Psoas muscle (tissue), 8 donors: Measurements from ENCODE around the gene FKBP3. TPM values are rescaled to one million over a fixed set of nuclear protein-coding genes. Genes with fewer than 3 reads are reported as not detected.

Experiments used
- ATAC-seq, 4 donors: fragments of 200-7000 bp; cut with Tn5 transposase; one replicate each; pipeline ENCODE4 v1.9.1; 2020; ENCODE audit warnings: moderate library complexity in 3 of 4, mild to moderate bottlenecking in 2 of 4
- DNase-seq, 2 donors: peaks; one replicate each; pipeline ENCODE4 v3.0.0-alpha.2; 2020
- H3K27ac ChIP-seq: fragments of 200-600 bp; one replicate; pipeline ENCODE4 v1.8.0; 2022
- H3K27me3 ChIP-seq, 3 donors: fragments of 200-600 bp in 1 of 3; one replicate each; pipeline versions ENCODE4 v1.6.1 to v1.8.0; 2013 to 2022; ENCODE audit warnings: low read length in 2 of 3, mild to moderate bottlenecking in 2 of 3, moderate library complexity in 1 of 3; ENCODE audit not compliant: insufficient read depth in 3 of 3
- H3K36me3 ChIP-seq, 2 donors: fragments of 200-600 bp in 1 of 2; one replicate each; pipeline versions ENCODE4 v1.6.1 to v1.8.0; 2013 to 2022; ENCODE audit warnings: low read depth in 1 of 2, mild to moderate bottlenecking in 1 of 2, moderate library complexity in 1 of 2; ENCODE audit not compliant: insufficient read depth in 1 of 2
- H3K4me1 ChIP-seq: fragments of 200-600 bp; one replicate; pipeline ENCODE4 v1.8.0; 2022
- H3K4me3 ChIP-seq: fragments of 200-600 bp; one replicate; pipeline ENCODE4 v1.8.0; 2022; ENCODE audit warnings: mild to moderate bottlenecking
- H3K9me3 ChIP-seq: fragments of 200-600 bp; one replicate; pipeline ENCODE4 v1.8.0; 2022
- CTCF ChIP-seq: fragments of 200-600 bp; IDR thresholded peaks from one replicate; pipeline ENCODE4 v1.8.0; 2022; ENCODE audit warnings: antibody characterized with exemption
- WGBS, 3 donors: extraction: QIAGEN DNeasy Blood & Tissue Kit; methylation state at CpG; one replicate each; pipeline versions ENCODE4 v1.1.6 to v1.1.7; 2013; 5-methylcytosine and 5-hydroxymethylcytosine counted together
- intact Hi-C, 2 donors: fragments of 100-400 bp; cut with DNase I; formaldehyde crosslinking; loops; one replicate each; pipeline versions ENCODE4 v1.11.0 to v1.14.2; 2022
- polyA plus RNA-seq, 3 donors: library from polyadenylated mRNA; stranded (reverse); fragments of 200-250 nt; gene quantifications; one replicate each; pipeline ENCODE4 v1.2.3, GENCODE V29; 2013
- total RNA-seq, 4 donors: library from RNA; stranded (reverse); fragmentation: NEBNext Ultra II Directional in 2 of 4; extraction: Animal tissue kit (Norgen Biotek cat#: 25700) in 2 of 4; gene quantifications; one replicate each; pipeline versions ENCODE4 v1.2.1 to v1.2.4, GENCODE V29; 2021 to 2023
- donor health status: healthy with polysubstance abuse.
- donor health status: DM: no; HTN: no; CAD: no; lungs with moderate emphysema.
- donor health status: Bipolar disorder and iron deficiency.
- donor health status: healthy.
- donor health status: DM: yes; HTN: yes; CAD: no.
- donor health status: DM: no; HTN: no; CAD: no.
- donor health status: DM: no; HTN: no; CAD: no.
- donor health status: DM: yes; HTN: yes; CAD: no.

The FKBP3 gene
- total and polyA plus RNA-seq, 7 donors: 132 to 346 (median 197) TPM

- Histone ChIP-seq H3K4me3 (no peak overlapping the region), H3K9me3 (no peaks in the 10 kb centered on the region), H3K27me3 (no peaks in the 10 kb centered on the region), H3K4me1 (peaks cover 15% of the 10 kb centered on the region), H3K36me3 (peaks cover 0 to 93% of the 10 kb centered on the region in 2 donors), H3K27ac (no peak overlapping the region)
- no peak for TF ChIP-seq CTCF
- WGBS, 3 donors: 94 to 96% (median 95%) methylated on average over 3 of the region's 3 CpGs
- DNase-seq (no peak), ATAC-seq (no peak)
- intact Hi-C loops: no loop called here
Measured at GRCh38 chr14:45123271-45123670, 11.0 kb downstream of the FKBP3 start.

GRCh38 chr14:45120096-45120495, 14.2 kb downstream of the FKBP3 start:
- WGBS, 3 donors: 83 to 94% (median 91%) methylated on average over 1 of the region's 1 CpG
- DNase-seq (no peak), ATAC-seq (no peak)
- no peaks in the 10 kb centered on the region for H3K9me3 ChIP-seq
- peaks cover 0 to 97% of the 10 kb centered on the region in 2 donors for H3K36me3 ChIP-seq
- H3K27me3 ChIP-seq: no peaks in the 10 kb centered on the region
- H3K4me1 ChIP-seq: peaks cover 6% of the 10 kb centered on the region
- no peak overlapping the region for H3K27ac ChIP-seq
- TF ChIP-seq CTCF: no peak
- intact Hi-C loops: no loop called here
- H3K4me3 ChIP-seq: no peak overlapping the region

GRCh38 chr14:45118594-45118993, 15.7 kb downstream of the FKBP3 start:
- ATAC-seq: no peak
- WGBS, 3 donors: 61 to 86% (median 69%) methylated on average over 6 of the region's 6 CpGs
- no peak for DNase-seq
- TF ChIP-seq CTCF: no peak
- intact Hi-C loops: no loop called here
- no peaks in the 10 kb centered on the region for H3K27me3 ChIP-seq
- H3K4me3 ChIP-seq: no peak overlapping the region
- no peaks in the 10 kb centered on the region for H3K9me3 ChIP-seq
- peaks cover 3% of the 10 kb centered on the region for H3K4me1 ChIP-seq
- H3K36me3 ChIP-seq: peaks cover 0 to 98% of the 10 kb centered on the region in 2 donors
- H3K27ac ChIP-seq: no peak overlapping the region

GRCh38 chr14:45114327-45114726, 20.0 kb downstream of the FKBP3 start:
- intact Hi-C loops: no loop called here
- Histone ChIP-seq H3K27me3 (no peaks in the 10 kb centered on the region), H3K27ac (no peak overlapping the region), H3K4me3 (no peak overlapping the region), H3K36me3 (peaks cover 6 to 100% of the 10 kb centered on the region in 2 donors), H3K4me1 (peaks cover 3% of the 10 kb centered on the region), H3K9me3 (no peaks in the 10 kb centered on the region)
- 75 to 81% (median 76%) methylated on average over 3 of the region's 3 CpGs for WGBS, 3 donors
- no peak for TF ChIP-seq CTCF
- ATAC-seq (no peak), DNase-seq (no peak)
